GM12874 (cell line): ENCODE results near the gene HPRT1.

Source experiments
- CTCF ChIP-seq: IDR thresholded peaks from 2 replicates; pipeline ENCODE4 v1.5.1; 2011; ENCODE audit warnings: low read depth, mild to moderate bottlenecking, control low read depth, low read length, moderate library complexity; ENCODE audit not compliant: insufficient read depth

Gene HPRT1, protein sequence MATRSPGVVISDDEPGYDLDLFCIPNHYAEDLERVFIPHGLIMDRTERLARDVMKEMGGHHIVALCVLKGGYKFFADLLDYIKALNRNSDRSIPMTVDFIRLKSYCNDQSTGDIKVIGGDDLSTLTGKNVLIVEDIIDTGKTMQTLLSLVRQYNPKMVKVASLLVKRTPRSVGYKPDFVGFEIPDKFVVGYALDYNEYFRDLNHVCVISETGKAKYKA

DNA sequence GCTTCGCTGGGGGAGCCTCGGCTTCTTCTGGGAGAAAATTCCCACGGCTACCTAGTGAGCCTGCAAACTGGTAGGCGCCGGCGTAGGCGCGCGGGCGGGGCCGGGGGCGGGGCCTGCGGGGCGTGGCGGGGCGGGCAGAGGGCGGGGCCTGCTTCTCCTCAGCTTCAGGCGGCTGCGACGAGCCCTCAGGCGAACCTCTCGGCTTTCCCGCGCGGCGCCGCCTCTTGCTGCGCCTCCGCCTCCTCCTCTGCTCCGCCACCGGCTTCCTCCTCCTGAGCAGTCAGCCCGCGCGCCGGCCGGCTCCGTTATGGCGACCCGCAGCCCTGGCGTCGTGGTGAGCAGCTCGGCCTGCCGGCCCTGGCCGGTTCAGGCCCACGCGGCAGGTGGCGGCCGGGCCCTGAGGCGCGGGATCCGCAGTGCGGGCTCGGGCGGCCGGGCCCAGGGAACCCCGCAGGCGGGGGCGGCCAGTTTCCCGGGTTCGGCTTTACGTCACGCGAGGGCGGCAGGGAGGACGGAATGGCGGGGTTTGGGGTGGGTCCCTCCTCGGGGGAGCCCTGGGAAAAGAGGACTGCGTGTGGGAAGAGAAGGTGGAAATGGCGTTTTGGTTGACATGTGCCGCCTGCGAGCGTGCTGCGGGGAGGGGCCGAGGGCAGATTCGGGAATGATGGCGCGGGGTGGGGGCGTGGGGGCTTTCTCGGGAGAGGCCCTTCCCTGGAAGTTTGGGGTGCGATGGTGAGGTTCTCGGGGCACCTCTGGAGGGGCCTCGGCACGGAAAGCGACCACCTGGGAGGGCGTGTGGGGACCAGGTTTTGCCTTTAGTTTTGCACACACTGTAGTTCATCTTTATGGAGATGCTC, at the start of gene HPRT1:
Gene HPRT1 (plus strand): TSS at position 161 of the 857 bp plus-strand sequence. CDS start 147 bp downstream, at position 308.
- no peak for TF ChIP-seq CTCF

GRCh38 chrX:134416087-134416486, 43.9 kb upstream of the HPRT1 start:
- TF ChIP-seq CTCF: no peak

DNA sequence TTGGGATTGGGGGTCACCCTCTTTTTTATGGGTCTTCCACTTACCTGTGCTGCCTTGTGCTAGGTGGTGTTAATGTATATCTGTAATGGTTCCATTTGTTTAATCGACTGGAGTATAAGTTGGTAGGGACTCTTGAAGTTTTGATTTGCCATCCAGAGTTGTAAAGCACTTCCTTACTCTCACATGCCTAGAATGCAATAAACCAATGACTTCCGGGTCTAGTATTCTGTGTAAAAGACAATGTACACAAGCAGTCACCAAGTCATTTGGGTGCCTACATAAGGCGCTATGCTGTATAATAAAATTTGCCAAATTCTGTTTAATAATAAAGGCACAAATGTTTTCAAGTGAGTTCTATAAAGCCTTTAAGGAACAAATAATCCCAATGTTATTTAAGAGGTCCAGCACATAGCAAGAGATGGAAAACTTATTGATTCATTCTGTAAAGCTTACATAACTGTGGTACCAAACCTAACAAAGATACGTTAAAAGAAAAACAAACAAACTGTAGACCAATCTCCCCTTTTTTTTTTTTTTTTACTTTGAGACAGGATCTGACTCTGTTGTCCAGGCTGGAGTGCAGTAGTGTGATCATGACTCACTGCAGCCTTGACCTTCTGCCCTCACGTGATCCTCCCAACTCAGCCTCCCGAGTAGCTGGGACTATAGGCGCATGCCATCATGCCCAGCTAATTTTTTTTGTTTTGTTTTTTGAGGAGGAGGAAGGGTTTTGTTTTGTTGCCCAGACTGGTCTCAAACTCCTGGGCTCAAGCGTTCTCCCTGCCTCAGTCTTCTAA, 41.5 kb upstream of the HPRT1 start:
- TF ChIP-seq CTCF: no peak

- TF ChIP-seq CTCF: no peak
Observed at GRCh38 chrX:134419784-134420183, 40.2 kb upstream of the HPRT1 start.

- no peak for TF ChIP-seq CTCF
Observed at GRCh38 chrX:134423606-134424005, 36.4 kb upstream of the HPRT1 start.

DNA sequence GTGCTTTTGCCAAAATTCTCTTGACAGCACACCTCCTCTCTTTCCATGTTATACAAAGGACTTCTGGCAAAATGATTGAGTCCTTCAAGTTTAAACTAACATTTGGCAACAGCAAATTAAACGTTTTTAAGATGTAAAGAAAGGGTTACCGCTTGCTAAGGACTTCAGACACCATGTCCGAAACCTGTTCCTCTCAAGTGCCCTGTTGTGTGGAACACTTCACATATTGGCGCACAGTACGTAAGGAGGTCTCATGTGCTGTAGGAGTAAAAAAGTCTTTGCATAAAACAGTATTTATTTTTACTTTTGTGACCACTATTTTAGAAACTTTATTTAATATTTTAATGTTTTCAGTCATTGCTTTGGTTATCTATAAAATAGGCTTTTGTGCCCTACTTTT, 33.7 kb upstream of the HPRT1 start:
- TF ChIP-seq CTCF: no peak

DNA sequence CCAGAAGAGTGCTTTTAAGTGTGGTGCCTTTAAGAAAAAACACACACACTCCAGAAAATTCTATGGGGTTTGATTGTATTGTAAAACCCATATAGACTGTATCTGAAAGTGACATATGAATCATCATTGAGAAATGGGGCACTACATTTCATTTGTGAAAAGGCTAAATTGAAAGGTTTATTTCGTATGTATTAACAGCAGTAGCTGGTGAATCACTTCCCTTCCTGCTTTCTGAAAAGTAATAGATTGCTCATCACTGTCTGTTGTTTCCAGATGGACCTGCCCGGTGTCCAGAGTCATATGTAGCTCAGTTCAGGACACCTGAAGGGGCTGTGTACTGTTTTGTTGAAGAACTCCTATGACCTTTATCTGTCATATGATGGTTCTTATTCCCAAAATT, 28.1 kb upstream of the HPRT1 start:
- no peak for TF ChIP-seq CTCF
